ENCODE measurements around the gene WDR41.

Gene WDR41

DNA sequence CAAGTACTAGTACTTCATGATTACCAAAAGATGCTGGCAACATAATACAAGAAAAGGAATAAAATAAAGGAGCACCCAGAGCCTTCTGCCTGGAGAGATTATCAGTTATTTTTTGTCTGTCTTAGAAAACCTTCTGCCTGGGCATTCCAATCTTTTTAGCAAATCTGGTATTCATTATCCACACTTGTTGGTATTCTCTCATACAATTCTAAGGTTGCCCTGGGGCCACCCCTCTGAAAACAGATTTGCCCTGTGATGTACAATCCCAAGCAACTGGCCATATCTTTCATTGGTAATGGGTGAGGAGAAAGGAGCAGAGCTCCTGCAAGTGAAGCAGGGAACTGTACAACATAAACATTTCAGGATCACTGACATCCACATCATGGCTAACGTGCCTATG lies 47.8 kb downstream of the WDR41 start:
- no peak for DNase-seq (ENCODE audit: low read depth)
- TF ChIP-seq, protein P1, sequence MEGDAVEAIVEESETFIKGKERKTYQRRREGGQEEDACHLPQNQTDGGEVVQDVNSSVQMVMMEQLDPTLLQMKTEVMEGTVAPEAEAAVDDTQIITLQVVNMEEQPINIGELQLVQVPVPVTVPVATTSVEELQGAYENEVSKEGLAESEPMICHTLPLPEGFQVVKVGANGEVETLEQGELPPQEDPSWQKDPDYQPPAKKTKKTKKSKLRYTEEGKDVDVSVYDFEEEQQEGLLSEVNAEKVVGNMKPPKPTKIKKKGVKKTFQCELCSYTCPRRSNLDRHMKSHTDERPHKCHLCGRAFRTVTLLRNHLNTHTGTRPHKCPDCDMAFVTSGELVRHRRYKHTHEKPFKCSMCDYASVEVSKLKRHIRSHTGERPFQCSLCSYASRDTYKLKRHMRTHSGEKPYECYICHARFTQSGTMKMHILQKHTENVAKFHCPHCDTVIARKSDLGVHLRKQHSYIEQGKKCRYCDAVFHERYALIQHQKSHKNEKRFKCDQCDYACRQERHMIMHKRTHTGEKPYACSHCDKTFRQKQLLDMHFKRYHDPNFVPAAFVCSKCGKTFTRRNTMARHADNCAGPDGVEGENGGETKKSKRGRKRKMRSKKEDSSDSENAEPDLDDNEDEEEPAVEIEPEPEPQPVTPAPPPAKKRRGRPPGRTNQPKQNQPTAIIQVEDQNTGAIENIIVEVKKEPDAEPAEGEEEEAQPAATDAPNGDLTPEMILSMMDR (IDR thresholded peaks at IDR 0.05; ENCODE audit: low read length, missing control alignments) = no peak
- no peak overlapping the region for H3K4me3 ChIP-seq (replicated peaks; ENCODE audit: low read depth, low read length)

DNA sequence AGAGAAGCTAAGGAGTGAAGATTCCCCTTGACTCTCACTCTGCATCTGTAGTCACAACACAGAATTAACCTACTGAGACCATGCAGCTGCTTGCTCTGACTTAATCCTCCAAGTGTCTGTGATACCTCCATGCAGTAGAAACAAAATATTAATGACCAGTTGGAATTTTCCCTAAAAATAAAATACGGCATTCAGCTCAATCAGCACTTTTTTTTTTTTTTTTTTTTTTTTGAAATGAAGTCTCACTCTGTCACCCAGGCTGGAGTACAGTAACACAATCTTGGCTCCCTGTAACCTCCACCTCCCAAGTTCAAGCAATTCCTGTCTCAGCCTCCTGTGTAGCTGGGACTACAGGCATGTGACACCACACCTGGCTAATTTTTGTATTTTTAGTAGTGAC lies 48.4 kb downstream of the WDR41 start:
- DNase-seq (ENCODE audit: low read depth) = no peak
- TF ChIP-seq, protein P1 (IDR thresholded peaks at IDR 0.05; ENCODE audit: low read length, missing control alignments) = no peak
- no peak overlapping the region for H3K4me3 ChIP-seq (replicated peaks; ENCODE audit: low read depth, low read length)

DNA sequence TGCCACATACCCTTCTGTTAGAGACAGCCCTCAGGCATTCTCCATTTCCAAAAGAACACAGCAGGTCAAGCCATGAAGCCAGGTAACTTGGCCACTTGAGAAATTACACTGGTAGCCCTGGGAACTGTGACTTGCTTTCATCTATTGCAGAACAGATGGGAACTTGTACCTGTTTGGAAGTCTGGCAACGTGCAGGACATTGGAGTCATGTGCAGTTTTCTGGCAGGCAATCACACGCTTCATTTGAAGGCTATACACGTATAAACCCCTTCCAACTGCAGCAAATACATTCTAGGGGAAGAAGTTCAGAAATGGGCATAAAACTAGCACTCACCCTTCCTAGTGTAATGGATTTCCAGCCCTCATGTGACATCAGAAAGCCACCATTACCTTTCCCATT lies 54.0 kb downstream of the WDR41 start:
- H3K4me3 ChIP-seq (replicated peaks; ENCODE audit: low read depth, low read length) = no peak overlapping the region
- TF ChIP-seq, protein P1 (IDR thresholded peaks at IDR 0.05; ENCODE audit: low read length, missing control alignments) = no peak
- DNase-seq (ENCODE audit: low read depth) = no peak

DNA sequence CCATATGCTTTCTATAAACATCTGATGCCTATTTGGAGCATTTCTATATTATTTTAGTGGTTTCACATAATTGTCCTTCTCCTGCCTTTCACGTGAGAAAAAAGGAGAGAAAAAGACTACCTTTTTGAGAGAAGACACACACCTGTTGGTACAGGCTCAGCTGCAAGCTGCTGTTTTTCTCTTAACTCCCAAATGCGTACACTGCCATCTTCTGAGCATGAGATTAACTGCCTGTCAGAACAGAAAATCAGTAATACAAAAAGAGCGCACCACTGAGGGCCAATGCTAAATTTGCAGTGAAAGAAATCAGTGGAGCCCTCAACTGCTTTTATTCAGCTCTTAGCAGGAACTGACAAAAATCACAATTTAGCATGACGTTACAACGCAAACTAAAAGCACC lies 54.9 kb downstream of the WDR41 start:
- no peak overlapping the region for H3K4me3 ChIP-seq (replicated peaks; ENCODE audit: low read depth, low read length)
- TF ChIP-seq, protein P1 (IDR thresholded peaks at IDR 0.05; ENCODE audit: low read length, missing control alignments) = no peak
- no peak for DNase-seq (ENCODE audit: low read depth)

DNA sequence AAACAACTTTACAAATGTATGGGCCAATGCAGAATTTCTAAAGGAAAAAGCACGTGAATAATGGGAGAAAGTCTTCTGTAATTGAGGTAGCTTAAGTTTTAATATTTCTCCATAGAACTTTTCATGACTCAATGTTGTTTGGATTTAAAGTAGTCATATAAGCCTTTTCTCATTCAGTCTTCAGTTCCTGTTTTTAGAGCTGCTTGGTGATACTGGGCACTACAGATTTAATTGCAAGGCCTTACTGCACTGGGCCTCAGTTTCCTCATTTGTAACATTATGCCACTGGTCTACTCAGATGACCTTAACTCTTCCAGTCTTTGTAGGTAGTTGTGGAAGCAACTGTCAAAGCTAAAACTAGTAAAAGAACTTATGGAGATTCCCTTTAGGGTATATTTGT lies 60.4 kb downstream of the WDR41 start:
- no peak for DNase-seq (ENCODE audit: low read depth)

DNA sequence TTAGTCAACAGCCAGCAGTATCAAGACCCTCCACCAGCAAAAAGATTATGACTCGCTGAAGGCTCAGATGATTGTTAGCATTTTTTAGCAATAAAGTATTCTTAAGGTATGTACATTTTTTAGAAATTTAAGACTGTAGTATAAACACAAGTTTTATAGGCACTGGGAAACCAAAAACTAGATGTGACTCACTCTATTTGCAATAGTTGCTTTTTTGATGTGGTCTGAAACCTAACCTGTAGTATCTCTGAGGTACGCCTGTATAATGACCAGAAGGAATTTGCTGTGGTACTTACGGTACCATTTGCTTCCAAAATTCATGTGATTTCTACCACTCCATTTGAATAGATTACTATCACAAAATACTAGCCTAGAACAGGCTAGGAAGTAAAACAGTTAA lies 60.8 kb downstream of the WDR41 start:
- TF ChIP-seq, protein P1 (IDR thresholded peaks at IDR 0.05; ENCODE audit: low read length, missing control alignments) = no peak
- no peak for DNase-seq (ENCODE audit: low read depth)
- H3K4me3 ChIP-seq (replicated peaks; ENCODE audit: low read depth, low read length) = no peak overlapping the region

More for the DNA sequence above, 60.4 kb downstream of the WDR41 start:
- H3K4me3 ChIP-seq (replicated peaks; ENCODE audit: low read depth, low read length) = no peak overlapping the region
- TF ChIP-seq, protein P1 (IDR thresholded peaks at IDR 0.05; ENCODE audit: low read length, missing control alignments) = no peak

DNA sequence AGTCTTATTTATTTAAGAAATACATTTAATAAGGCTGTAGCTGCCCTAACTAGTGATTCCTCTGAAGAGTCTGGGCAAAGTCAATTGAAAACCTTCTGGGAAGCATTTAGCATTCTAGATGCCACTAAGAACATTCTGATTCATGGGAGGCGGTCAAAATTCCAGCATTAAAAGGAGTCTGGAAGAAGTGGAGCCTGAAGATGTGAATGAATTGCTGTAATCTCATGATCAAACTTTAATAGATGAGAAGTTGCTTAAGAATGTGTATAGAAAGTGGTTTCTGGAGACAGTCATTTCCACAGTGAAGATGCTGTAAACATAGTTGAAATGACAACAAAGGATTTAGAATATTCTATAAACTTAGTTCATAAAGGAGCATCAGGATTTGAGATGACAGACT lies 61.4 kb downstream of the WDR41 start:
- TF ChIP-seq, protein P1 (IDR thresholded peaks at IDR 0.05; ENCODE audit: low read length, missing control alignments) = no peak
- DNase-seq (ENCODE audit: low read depth) = no peak

More for the DNA sequence above, 61.4 kb downstream of the WDR41 start:
- H3K4me3 ChIP-seq (replicated peaks; ENCODE audit: low read depth, low read length) = no peak overlapping the region
